Activated naive CD8-positive, alpha-beta T cell treated with anti-CD3 and anti-CD28 coated beads, Interleukin-2, amount 10 ng/mL, durations not matched to agents 7 days and 5 days (primary cell): ENCODE measurements around the gene SF3B5. TPM values are rescaled to one million over a fixed set of nuclear protein-coding genes. Genes with fewer than 3 reads are reported as not detected.
A peak's percentile ranks its signal among the peaks of the same experiment; 100 is the strongest.
"Not testable (repeated sequence)": the region's sequence is repeated elsewhere in the genome, so short reads cannot be mapped to it uniquely, and the experiment has no call there.

Experiments used
- ATAC-seq: fragments of 150-1000 bp; cut with Tn5 transposase; one replicate; pipeline ENCODE4 v1.10.0; 2021; ENCODE audit warnings: low read depth, moderate library complexity
- POLR2A ChIA-PET: fragments of 350-600 bp; sonication (Branson Sonifier 250); formaldehyde crosslinking; loops from one replicate; lab custom pipeline; 2021; ENCODE audit warnings: antibody characterized with exemption; lab: Charles Lee
- DNase-seq: peaks from one replicate; pipeline ENCODE4 v3.0.0; 2021
- H3K27ac Mint-ChIP-seq: one replicate; pipeline ENCODE4 v1.8.0; 2022; ENCODE audit warnings: mild to moderate bottlenecking, mixed read lengths
- H3K27me3 Mint-ChIP-seq: one replicate; pipeline ENCODE4 v1.8.0; 2022; ENCODE audit warnings: mild to moderate bottlenecking, moderate library complexity, mixed read lengths
- H3K36me3 Mint-ChIP-seq: one replicate; pipeline ENCODE4 v1.8.0; 2021; ENCODE audit warnings: mild to moderate bottlenecking, mixed read lengths
- H3K4me1 Mint-ChIP-seq: one replicate; pipeline ENCODE4 v1.8.0; 2021; ENCODE audit warnings: mixed read lengths
- H3K4me3 Mint-ChIP-seq: one replicate; pipeline ENCODE4 v1.8.0; 2022; ENCODE audit warnings: mild to moderate bottlenecking, moderate library complexity, mixed read lengths
- H3K9me3 Mint-ChIP-seq: one replicate; pipeline ENCODE4 v1.8.0; 2021; ENCODE audit warnings: mixed read lengths
- total RNA-seq, 2 experiments: library from RNA; stranded (reverse); gene quantifications; one replicate each; pipeline ENCODE4 v1.2.3, GENCODE V29; 2021

Gene SF3B5
- total RNA-seq, 2 experiments from 2014 or later, result 127 to 133 TPM

DNA sequence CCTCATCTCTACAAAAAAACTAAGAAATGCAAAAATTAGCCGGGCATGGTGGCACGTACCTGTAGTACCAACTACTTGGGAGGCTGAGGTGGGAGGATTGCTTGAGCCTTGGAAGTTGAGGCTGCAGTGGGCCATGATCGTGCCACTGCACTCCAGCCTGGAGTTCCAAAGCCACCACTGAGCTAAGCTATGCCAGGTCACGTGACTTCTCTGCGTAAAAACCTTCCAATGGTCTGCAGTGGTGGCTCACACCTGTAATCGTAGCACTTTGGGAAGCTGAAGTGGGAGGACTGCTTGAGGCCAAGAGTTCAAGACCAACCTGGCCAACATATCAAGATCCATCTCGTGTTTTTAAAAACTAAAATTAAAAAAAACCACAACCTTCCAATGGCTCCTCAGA lies 1.7 kb downstream of the SF3B5 start:
- H3K27me3 Mint-ChIP-seq, result no peaks in the 10 kb centered on the region
- H3K4me3 Mint-ChIP-seq, result peak overlapping the region; percentile 99
- POLR2A ChIA-PET, result interaction anchor here (0.7 to 2.7 kb wide), 3 partner anchors 29 to 414 kb away, joined by 3 to 28 read pairs (median 9); partner anchors contain the start of gene LTV1
- H3K4me1 Mint-ChIP-seq, result peaks cover 16% of the 10 kb centered on the region
- DNase-seq (no peak), ATAC-seq (no peak)
- H3K9me3 Mint-ChIP-seq, result no peaks in the 10 kb centered on the region
- peak overlapping the region; percentile 99 for H3K27ac Mint-ChIP-seq
- H3K36me3 Mint-ChIP-seq, result peaks cover 5% of the 10 kb centered on the region

DNA sequence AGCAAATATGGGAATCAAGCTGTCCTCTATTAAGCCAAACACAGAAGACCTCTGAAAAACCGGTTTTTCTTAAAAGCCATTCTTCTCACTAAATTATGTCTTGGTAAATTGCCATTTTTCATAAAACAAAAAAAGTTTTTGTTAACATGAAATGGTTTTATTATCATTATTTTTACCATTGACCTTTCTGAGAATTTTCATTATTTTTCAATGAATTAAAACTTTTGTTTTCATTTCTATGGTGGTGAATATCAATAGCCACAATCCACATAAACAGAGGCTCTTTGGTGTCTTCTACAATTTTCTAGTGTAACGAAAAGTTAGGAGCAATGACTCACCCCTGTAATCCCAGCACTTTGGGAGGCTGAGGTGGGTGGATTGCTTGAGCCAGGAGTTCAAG lies 2.1 kb downstream of the SF3B5 start:
- no peaks in the 10 kb centered on the region for H3K9me3 Mint-ChIP-seq
- no peak overlapping the region for H3K27ac Mint-ChIP-seq
- DNase-seq (no peak), ATAC-seq (no peak)
- peak overlapping the region; percentile 53 for H3K4me3 Mint-ChIP-seq
- H3K36me3 Mint-ChIP-seq, result peaks cover 5% of the 10 kb centered on the region
- POLR2A ChIA-PET, result interaction anchor here (2.7 kb wide), 1 partner anchor 250 kb away, joined by 9 read pairs; the partner anchor contains the start of gene LTV1
- H3K4me1 Mint-ChIP-seq, result peaks cover 16% of the 10 kb centered on the region
- H3K27me3 Mint-ChIP-seq, result no peaks in the 10 kb centered on the region

GRCh38 chr6:144090384-144090783 lies 5.0 kb downstream of the SF3B5 start:
- Mint-ChIP-seq H3K36me3 (peaks cover 5% of the 10 kb centered on the region), H3K27ac (no peak overlapping the region), H3K27me3 (no peaks in the 10 kb centered on the region), H3K9me3 (no peaks in the 10 kb centered on the region), H3K4me1 (peaks cover 14% of the 10 kb centered on the region), H3K4me3 (no peak overlapping the region)
- ATAC-seq (no peak), DNase-seq (no peak)
- POLR2A ChIA-PET, result no interaction called here

DNA sequence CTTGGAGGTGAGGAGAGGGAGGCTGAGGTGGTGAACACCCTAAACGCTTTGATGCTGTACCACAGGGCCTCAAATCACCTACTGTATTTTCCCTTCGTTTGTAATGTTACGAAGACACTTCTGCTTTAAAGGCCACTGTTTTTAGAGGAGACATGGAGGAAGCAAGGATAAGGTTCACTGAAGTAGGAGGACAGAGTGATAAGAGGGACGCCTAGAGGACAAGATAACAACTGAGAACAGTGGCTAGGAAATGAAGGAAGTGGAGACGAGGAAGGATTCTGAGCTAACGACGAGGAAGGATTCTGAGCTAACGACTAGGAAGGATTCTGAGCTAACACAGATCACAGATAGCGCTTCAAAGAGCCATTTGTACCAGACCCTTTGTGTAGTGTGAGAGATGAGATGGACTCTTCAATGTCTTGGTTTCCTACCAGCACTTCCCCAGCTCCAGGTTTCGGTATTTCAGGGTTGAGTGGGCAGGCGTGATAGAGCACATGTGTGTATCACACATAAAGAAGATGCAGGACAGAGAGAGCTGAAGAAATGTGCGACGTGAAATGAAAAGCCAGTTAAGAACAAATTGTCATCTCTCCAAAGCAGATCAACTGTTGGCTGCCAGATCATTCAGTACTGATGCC lies 7.5 kb downstream of the SF3B5 start:
- H3K27me3 Mint-ChIP-seq, result no peaks in the 10 kb centered on the region
- H3K4me1 Mint-ChIP-seq, result no peaks in the 10 kb centered on the region
- ATAC-seq, result no peak
- H3K36me3 Mint-ChIP-seq, result no peaks in the 10 kb centered on the region
- POLR2A ChIA-PET, result interaction anchor here (1.5 kb wide), 1 partner anchor 24 kb away, joined by 4 read pairs; no protein-coding TSS in a partner anchor
- no peak overlapping the region for H3K27ac Mint-ChIP-seq
- H3K4me3 Mint-ChIP-seq, result no peak overlapping the region
- H3K9me3 Mint-ChIP-seq, result no peaks in the 10 kb centered on the region
- no peak for DNase-seq

DNA sequence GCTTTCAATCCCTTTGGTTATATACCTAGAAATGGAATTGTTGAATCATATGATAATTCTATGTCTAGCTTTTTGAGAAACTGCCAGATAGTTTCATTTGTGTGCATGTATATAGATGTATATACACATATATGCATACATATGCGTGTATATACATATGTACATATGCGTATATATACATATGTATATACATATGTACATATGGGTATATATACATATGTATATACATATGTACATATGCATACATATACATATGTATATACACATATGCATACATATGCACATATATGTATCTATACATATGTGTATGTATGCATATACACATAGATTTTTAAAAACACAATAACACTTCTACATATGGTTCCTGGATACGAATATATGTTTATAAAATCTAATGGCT lies 8.4 kb downstream of the SF3B5 start:
- Mint-ChIP-seq H3K36me3 (no peaks in the 10 kb centered on the region), H3K27ac (no peak overlapping the region), H3K4me1 (no peaks in the 10 kb centered on the region), H3K9me3 (no peaks in the 10 kb centered on the region), H3K27me3 (no peaks in the 10 kb centered on the region), H3K4me3 (no peak overlapping the region)
- ATAC-seq, result no peak
- no peak for DNase-seq
- POLR2A ChIA-PET, result no interaction called here

DNA sequence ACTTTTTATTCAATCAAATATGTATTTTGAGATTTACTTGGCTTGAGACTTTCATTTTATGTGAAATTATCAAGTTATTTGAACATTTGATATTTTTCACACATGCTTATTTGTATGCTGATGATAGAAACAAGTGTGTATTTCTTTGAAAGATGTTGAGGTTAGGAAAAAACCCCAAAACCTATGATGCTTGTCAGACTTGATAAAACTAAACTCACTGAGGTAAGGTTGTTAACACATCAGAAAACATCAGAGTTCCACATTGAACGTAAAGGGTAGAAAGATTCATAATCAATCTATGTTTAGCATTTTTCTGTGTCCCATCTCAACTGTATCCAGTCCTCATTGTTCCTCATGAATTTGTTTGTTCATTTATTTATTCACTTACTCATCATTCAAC lies 12.2 kb downstream of the SF3B5 start:
- POLR2A ChIA-PET, result no interaction called here
- Mint-ChIP-seq H3K4me3 (no peak overlapping the region), H3K9me3 (no peaks in the 10 kb centered on the region), H3K27me3 (no peaks in the 10 kb centered on the region), H3K4me1 (no peaks in the 10 kb centered on the region), H3K27ac (no peak overlapping the region), H3K36me3 (no peaks in the 10 kb centered on the region)
- DNase-seq, result no peak
- no peak for ATAC-seq

DNA sequence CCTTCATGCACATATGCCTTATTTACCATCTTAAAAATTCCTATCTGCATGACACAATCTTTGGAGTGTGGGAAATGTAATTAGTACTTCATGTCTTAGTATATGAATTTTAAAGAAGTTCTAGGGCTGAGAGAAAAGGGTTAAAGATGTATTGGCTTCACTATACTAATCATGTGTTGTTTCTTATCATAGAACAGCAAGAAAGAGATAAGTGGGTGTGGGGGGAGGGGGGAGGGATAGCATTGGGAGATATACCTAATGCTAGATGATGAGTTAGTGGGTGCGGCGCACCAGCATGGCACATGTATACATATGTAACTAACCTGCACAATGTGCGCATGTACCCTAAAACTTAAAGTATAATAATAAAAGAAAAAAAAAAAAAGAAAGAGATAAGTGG lies 13.0 kb downstream of the SF3B5 start:
- H3K27me3 Mint-ChIP-seq, ATAC-seq, H3K9me3 Mint-ChIP-seq, DNase-seq, POLR2A ChIA-PET, H3K4me1 Mint-ChIP-seq, H3K36me3 Mint-ChIP-seq, H3K27ac Mint-ChIP-seq, H3K4me3 Mint-ChIP-seq: not testable (repeated sequence)

DNA sequence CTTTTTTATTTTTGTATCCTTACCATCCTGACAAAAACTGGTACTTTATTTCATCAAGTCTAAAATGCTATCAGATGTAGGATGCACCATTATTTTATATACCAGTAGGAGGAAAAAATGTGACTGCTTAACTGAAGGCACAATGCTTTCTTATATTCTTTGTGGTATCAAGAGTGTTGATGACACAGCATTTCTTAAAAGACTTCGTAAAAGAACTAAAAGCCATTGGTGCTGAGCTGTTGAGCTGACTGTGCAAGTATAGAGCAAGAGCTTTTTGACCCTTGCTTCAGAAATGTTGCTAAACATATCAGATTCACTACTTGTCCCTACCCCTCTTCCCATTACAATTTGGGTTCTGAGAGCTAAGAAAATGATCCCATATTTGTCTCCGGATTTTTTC lies 17.5 kb downstream of the SF3B5 start:
- ATAC-seq, result no peak
- no peaks in the 10 kb centered on the region for H3K9me3 Mint-ChIP-seq
- H3K4me1 Mint-ChIP-seq, result no peaks in the 10 kb centered on the region
- H3K4me3 Mint-ChIP-seq, result no peak overlapping the region
- H3K27me3 Mint-ChIP-seq, result peaks cover 2% of the 10 kb centered on the region
- POLR2A ChIA-PET, result no interaction called here
- H3K36me3 Mint-ChIP-seq, result no peaks in the 10 kb centered on the region
- no peak overlapping the region for H3K27ac Mint-ChIP-seq
- no peak for DNase-seq

- POLR2A ChIA-PET, result no interaction called here
- Mint-ChIP-seq H3K4me1 (no peaks in the 10 kb centered on the region), H3K27ac (no peak overlapping the region)
These were observed 19.5 kb downstream of the SF3B5 start for GRCh38 chr6:144075875-144076274.

GRCh38 chr6:144075187-144075586 lies 20.2 kb downstream of the SF3B5 start:
- Mint-ChIP-seq H3K4me1 (no peaks in the 10 kb centered on the region), H3K36me3 (no peaks in the 10 kb centered on the region), H3K27ac (no peak overlapping the region), H3K27me3 (peaks cover 8% of the 10 kb centered on the region), H3K4me3 (no peak overlapping the region), H3K9me3 (no peaks in the 10 kb centered on the region)
- POLR2A ChIA-PET, result interaction anchor here (3.7 kb wide), 1 partner anchor 11 kb away, joined by 15 read pairs; no protein-coding TSS in a partner anchor
- DNase-seq, result no peak
- ATAC-seq, result no peak

More at GRCh38 chr6:144075875-144076274, 19.5 kb downstream of the SF3B5 start:
- Mint-ChIP-seq H3K36me3 (no peaks in the 10 kb centered on the region), H3K9me3 (no peaks in the 10 kb centered on the region), H3K4me3 (no peak overlapping the region), H3K27me3 (peaks cover 8% of the 10 kb centered on the region)
- DNase-seq, result no peak
- no peak for ATAC-seq

DNA sequence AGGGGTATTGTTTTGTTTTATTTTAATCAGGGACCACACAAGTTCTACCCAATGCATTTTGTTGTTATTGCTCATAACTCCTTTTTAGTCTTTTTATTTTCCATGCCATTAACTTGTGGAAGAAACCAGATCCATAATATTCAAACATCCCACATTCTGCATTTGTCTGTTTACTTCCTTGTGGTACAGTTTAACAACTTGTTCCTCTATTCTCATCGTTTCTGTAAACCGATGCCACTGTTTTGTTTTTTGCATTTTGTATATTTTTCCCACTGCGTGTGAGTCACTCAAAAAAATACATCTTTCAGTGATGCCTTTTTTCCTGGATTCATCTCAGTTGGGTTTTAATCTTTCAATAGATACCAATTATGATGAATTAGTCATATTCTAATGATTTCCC lies 22.3 kb downstream of the SF3B5 start:
- Mint-ChIP-seq H3K9me3 (no peaks in the 10 kb centered on the region), H3K27ac (no peak overlapping the region), H3K4me1 (peaks cover 5% of the 10 kb centered on the region), H3K27me3 (peaks cover 11% of the 10 kb centered on the region), H3K4me3 (no peak overlapping the region), H3K36me3 (peaks cover 3% of the 10 kb centered on the region)
- ATAC-seq (no peak), DNase-seq (no peak)
- POLR2A ChIA-PET, result interaction anchor here (3.7 kb wide), 1 partner anchor 9 kb away, joined by 15 read pairs; no protein-coding TSS in a partner anchor

GRCh38 chr6:144069506-144069905 lies 25.9 kb downstream of the SF3B5 start:
- Mint-ChIP-seq H3K27ac (no peak overlapping the region), H3K4me1 (peaks cover 23% of the 10 kb centered on the region), H3K4me3 (no peak overlapping the region), H3K27me3 (peaks cover 11% of the 10 kb centered on the region), H3K36me3 (peaks cover 5% of the 10 kb centered on the region), H3K9me3 (no peaks in the 10 kb centered on the region)
- no peak for DNase-seq
- no peak for ATAC-seq
- POLR2A ChIA-PET, result no interaction called here

DNA sequence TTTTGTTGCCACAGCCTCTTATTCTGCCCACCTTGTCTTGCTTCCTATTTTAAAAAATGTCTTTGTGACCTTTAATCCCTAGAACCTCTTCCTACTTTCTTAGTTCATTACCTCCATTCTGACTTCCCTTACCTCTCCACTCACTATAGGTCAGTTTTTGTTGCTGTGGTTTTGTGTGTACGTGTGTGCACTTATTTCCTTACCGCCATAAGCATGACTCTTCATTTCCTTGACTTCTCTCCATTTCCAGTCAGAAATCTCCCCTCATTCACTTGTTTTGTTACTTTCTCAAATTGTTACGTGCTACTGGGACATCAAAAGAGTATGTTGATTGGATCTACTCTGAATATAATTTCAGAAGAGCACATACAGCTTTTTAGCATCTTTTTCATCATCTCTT lies 26.6 kb downstream of the SF3B5 start:
- Mint-ChIP-seq H3K4me1 (peaks cover 23% of the 10 kb centered on the region), H3K27me3 (peaks cover 11% of the 10 kb centered on the region), H3K9me3 (no peaks in the 10 kb centered on the region), H3K36me3 (peaks cover 5% of the 10 kb centered on the region), H3K27ac (no peak overlapping the region), H3K4me3 (no peak overlapping the region)
- DNase-seq, result no peak
- no peak for ATAC-seq
- POLR2A ChIA-PET, result no interaction called here

DNA sequence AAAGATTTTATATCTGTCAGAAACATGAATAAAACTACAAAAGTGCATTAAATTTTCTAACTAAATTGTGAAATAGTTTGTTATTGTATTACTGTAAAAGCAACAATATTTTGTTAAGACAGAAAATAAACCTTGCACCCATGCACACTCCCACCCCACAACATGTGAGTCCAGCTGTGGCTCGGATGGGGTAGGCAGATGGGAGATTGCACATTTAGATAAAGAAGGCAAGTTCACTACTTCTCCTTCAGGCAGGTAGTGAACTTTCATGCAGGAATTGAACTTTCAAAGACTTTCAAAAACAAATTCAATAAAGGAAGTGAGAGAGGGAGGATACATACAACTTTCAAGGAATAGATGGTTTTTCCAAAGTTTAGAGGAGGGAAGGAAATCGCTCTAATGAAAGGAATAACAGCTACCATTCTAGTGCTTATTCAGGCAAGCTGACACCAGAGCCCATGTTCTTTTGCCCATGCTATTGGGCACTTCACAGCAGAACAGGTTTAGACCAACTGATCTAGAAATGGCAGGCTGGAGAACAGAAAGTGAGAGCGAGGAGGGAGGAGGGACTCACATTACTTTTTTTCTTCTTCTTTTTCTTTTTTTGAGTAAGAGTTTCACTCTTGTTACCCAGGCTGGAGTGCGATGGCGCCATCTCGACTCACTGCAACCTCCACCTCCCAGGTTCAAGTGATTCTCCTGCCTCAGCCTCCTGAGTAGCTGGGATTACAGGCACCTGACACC lies 28.5 kb downstream of the SF3B5 start:
- no peak overlapping the region for H3K4me3 Mint-ChIP-seq
- H3K9me3 Mint-ChIP-seq, result no peaks in the 10 kb centered on the region
- POLR2A ChIA-PET, result no interaction called here
- peaks cover 7% of the 10 kb centered on the region for H3K27me3 Mint-ChIP-seq
- no peak for DNase-seq
- peaks cover 35% of the 10 kb centered on the region for H3K4me1 Mint-ChIP-seq
- no peak for ATAC-seq
- H3K27ac Mint-ChIP-seq, result no peak overlapping the region
- peaks cover 5% of the 10 kb centered on the region for H3K36me3 Mint-ChIP-seq
